Mammary epithelial cell (primary cell): ENCODE measurements around the gene IL3RA.
"Not testable (repeated sequence)": the region's sequence is repeated elsewhere in the genome, so short reads cannot be mapped to it uniquely, and the experiment has no call there.

ENCODE experiments used
- EZH2 ChIP-seq: IDR thresholded peaks from 2 replicates; pipeline ENCODE4 v1.6.1; 2012; ENCODE audit warnings: low read length, inconsistent platforms, borderline replicate concordance
- TF ChIP-seq, protein P1 (sequence below), 2 donors: IDR thresholded peaks in 1 of 2; conservative IDR thresholded peaks in 1 of 2; 2 replicates each; pipeline ENCODE4 v1.5.1; 2011 to 2012; ENCODE audit warnings: inconsistent platforms in 2 of 2, low read length in 2 of 2, mild to moderate bottlenecking in 2 of 2, control low read depth in 1 of 2, low read depth in 1 of 2; ENCODE audit not compliant: insufficient read depth in 1 of 2; ENCODE audit errors: extremely low read depth in 1 of 2

GRCh38 chrX:1308917-1309316 is 27.7 kb upstream of the IL3RA start:
- TF ChIP-seq, protein P1, sequence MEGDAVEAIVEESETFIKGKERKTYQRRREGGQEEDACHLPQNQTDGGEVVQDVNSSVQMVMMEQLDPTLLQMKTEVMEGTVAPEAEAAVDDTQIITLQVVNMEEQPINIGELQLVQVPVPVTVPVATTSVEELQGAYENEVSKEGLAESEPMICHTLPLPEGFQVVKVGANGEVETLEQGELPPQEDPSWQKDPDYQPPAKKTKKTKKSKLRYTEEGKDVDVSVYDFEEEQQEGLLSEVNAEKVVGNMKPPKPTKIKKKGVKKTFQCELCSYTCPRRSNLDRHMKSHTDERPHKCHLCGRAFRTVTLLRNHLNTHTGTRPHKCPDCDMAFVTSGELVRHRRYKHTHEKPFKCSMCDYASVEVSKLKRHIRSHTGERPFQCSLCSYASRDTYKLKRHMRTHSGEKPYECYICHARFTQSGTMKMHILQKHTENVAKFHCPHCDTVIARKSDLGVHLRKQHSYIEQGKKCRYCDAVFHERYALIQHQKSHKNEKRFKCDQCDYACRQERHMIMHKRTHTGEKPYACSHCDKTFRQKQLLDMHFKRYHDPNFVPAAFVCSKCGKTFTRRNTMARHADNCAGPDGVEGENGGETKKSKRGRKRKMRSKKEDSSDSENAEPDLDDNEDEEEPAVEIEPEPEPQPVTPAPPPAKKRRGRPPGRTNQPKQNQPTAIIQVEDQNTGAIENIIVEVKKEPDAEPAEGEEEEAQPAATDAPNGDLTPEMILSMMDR (conservative IDR thresholded peaks at IDR 0.05 in 1 of 2, IDR thresholded peaks at IDR 0.05 in 1 of 2; ENCODE audit: extremely low read depth in 1 of 2, insufficient read depth in 1 of 2, low read depth in 1 of 2, low read length in 2 of 2), result not testable (repeated sequence)
- TF ChIP-seq EZH2, result not testable (repeated sequence)
